GM15510 (cell line): ENCODE data around the gene FGF5.

ENCODE experiments used
- POLR2A ChIP-seq: IDR thresholded peaks from 3 replicates; pipeline ENCODE4 v1.6.1; 2011; ENCODE audit warnings: borderline replicate concordance; ENCODE audit not compliant: insufficient read length; ENCODE audit errors: extremely low read depth

The FGF5 gene

DNA sequence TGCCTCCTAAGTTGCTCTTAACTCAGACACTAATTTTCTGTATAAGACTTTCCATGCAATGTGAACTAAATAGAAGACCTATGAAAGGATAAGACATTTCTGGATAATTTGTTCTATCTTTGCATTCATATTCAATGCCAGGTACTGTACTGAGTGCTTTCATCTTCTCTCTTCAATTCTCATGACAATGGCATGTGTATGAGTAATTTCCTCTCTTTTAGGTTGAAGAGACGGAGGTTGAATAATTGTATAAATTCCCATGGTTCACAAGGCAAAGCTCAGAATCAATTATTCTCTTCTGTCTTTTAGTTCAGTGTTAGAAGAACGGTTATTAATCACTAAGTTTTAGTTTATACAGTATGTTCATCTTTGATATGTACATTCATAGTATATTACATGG lies 39.8 kb downstream of the FGF5 start:
- no peak for TF ChIP-seq POLR2A

DNA sequence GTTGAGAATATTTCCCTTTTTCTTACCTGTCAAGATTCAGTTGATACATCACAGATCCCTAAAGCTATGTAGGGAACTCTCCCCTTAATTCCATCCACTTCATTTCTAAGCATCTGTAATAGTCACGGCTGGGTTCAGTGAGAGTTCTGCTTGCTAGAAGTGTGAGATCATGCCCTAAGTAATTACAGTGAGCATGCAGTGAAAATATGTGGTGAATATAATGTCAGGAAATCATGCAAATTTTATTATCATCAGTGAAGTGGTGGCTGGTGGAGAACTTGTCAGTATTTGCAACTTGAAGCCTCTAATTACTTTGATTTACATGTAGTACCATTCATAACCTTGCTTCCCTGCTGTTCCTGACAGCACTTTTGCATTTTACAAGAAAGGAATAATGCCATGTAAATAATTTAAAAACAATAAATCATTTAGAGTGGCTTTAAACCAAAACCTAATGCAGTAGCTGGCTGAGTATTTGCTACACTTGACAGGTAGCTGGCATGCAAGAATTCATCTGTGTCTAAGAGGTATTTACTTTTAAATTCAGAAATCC lies 40.8 kb downstream of the FGF5 start:
- TF ChIP-seq POLR2A = no peak

DNA sequence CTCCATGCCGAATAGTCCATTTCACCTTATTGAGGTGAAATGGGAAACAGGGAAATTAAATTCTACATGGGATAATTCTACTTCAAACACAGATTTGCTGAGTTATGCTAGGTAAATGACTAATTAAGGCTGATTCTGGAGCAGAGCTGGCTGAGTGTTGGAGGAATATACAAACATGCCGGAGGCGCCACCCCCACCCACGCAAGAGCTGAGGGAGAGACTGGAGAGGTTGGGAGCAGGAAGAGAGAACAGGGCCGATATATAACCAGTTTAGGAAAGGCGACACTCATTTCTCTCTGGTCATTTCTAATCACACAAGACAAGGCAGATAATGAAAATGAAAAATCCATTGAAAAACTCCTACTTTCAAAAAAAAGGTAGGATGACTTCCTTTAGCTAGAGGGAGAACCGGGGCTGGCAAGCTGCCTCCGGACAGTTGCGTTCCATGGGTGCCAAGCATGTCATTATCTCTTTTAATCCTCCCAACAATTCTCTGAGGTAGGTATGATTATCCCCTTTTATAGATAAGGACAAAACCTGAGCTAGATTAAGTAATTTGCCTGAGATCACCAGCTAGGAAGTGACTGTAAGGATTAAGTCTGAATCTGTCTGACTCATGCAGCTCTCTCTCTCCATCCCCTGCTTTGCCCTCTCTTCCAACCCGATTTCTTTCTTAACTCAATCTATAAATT lies 41.5 kb downstream of the FGF5 start:
- TF ChIP-seq POLR2A = no peak

DNA sequence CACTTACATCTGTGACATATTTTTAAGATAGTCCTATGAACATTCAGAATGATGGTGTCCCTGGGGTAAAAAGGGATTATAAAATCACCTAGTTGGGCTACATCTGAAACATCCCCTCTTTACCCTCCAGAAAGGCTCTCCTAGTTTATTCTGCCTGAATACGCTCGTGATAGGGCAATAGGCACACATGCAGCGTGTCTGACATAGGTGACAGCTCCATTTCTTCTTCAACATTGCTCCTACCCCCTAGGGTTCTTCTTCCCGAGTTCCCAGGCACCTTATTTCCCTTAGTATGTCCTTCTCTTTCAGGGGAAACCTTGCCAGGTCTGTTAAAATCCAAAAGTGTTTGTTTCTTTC lies 42.0 kb downstream of the FGF5 start:
- no peak for TF ChIP-seq POLR2A

DNA sequence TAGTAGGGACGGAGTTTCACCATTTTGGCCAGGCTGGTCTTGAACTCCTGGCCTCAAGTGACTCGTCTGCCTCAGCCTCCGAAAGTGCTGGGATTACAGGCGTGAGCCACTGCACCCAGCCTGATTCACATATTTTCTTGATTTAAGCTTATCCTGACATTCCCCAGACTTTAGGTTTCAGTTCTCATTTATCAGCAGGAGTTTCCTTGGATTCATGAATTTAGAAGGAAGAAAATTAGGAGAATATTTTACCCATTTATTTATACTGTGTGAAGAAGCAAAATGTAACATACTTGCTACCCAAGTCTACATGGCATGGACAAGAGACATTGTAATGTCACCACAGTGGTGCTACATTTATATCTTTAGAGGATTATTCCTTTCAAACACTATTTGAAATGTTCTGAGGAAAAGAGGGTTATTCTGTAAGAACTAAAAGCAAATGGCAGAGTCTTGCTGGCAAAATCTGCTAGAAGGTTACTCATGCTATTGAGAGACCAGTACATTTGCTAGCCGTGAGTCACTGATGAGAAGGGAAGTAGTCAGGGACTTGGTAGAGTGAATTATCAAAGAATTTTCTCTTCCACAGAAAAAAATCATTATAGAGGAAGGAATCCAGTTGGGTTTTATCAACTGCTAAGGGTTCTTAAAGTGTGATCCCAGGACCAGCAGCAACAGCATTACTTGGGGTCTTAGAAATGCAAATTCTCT lies 43.0 kb downstream of the FGF5 start:
- no peak for TF ChIP-seq POLR2A

DNA sequence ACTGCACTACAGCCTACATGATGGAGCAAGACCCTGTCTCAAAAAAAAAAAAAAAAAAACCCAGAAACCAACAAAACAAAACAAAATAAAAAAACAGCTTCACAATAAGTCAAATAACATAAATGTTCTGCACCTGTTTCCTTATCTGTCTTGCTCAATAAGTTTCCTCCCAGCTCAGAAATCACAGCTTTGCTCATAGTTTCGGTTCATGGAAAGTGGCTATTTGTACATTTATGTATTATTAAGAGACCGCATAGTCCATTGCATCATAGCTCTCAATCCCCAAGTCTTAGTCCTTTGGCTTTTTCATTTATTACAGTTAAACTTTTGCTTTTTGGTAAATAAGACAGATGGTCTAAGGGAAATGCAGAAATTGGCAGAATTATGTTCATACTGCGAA lies 44.7 kb downstream of the FGF5 start:
- TF ChIP-seq POLR2A = no peak

GRCh38 chr4:80312124-80312523 lies 45.7 kb downstream of the FGF5 start:
- no peak for TF ChIP-seq POLR2A

GRCh38 chr4:80313627-80314026 lies 47.2 kb downstream of the FGF5 start:
- TF ChIP-seq POLR2A = no peak

- no peak for TF ChIP-seq POLR2A
These were observed 54.9 kb downstream of the FGF5 start for GRCh38 chr4:80321341-80321740.

DNA sequence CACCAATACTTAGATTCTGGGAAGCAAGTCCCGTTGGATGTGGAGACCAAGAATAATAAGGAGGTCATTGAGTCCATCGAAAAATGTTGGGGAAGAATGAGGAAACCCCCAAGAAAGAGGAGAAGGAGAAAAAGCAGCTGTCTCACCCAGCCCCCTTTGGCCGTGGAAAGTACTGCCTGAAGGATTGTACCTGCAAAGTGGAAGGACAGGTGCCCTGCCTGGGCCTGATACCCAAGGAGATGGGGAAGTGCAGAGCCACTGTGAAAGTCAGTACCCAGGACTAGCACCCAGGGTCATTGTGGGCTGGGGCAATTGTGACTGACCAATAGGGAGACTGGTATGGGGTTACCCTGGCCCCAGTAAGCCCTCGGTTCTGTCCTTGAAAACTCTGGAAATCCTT lies 55.3 kb downstream of the FGF5 start:
- no peak for TF ChIP-seq POLR2A

DNA sequence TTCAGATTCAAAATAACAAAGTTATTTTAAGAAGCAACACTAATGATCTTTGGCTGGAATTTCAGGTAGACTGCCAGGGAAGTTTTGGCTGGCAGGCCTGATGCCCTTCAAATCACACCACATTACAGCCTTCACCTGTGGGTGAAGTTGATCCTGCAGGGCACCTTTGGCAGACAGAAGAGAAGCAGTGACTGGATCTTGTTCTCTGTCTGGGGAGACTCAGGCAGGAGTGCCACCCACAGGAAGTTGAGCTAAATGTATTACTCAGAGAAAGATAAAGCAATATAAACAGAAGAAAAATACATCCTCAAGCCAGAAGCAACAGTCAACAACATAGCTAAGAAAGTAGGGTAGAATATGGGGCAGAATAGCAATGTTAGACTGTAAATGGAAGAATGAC lies 56.3 kb downstream of the FGF5 start:
- no peak for TF ChIP-seq POLR2A

DNA sequence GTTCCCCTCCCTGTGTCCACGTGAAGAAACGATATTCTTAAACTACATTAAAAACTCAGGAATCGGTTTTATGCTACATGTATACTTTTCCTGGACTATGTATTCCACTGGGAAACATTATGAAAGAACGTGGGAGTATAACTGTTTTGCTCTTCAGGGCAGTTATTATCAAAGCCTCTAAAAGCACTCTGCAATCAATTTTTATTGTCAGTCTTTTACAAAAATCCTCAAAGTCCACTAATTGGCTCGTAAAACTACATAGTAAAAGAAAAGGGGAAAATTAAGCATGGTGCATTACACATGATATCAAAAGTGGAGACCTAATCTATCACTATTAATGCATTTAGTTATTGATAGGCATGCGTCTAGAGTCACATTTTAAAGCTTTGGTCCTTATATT lies 57.7 kb downstream of the FGF5 start:
- TF ChIP-seq POLR2A = no peak

- no peak for TF ChIP-seq POLR2A
These were observed 65.2 kb downstream of the FGF5 start for GRCh38 chr4:80331693-80332092.

DNA sequence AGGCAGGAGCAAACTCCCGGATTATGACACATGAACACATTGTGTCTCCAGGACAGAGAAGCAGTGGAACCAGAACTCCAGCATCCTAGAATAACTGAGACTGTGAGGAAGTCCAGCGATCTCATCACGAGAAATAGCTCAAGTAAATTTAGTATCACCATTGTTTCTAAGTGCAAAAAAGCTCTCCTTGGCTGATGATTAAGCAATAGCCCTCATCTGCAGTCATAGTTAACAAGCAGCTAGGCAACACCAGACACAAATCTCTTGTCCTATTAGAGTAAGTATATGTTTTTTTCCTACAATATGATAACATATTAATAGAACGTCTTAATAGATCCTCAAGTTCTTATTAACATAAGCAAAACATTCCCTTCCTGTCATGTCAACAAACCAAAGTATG lies 66.7 kb downstream of the FGF5 start:
- TF ChIP-seq POLR2A = no peak

DNA sequence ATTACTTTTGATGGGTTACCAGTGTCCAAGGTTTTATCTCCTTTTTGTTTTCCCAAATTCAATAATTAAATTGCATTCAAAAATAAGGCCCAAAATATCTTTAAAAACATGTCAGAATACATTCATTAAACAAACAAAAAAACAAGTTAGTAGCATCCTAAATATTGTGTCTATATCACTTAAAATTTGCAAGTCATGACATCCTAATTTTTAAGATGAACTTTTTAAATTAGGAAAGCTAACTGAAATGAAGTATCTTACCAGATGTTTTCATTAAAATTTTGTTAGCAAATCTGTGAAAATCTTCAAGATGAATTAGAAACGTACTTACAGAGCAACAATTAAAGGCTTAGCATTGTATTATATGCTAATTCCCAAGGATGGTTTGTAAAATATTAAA lies 68.1 kb downstream of the FGF5 start:
- TF ChIP-seq POLR2A = no peak

DNA sequence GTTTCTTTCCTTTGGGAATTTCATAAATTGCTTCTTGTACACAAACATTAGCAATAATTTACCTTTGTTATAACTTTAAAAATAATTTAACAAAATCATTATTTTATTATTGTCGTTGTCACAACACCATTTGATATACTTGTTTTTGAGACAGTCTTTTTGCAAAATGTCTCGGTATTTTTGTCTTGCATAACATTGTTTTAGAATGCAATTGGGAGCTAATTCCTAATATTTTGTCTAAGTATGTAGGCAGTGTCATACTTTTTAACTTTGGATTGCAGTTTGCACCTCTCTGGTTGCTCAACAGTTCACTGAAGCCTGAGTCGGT lies 68.7 kb downstream of the FGF5 start:
- TF ChIP-seq POLR2A = no peak
